Muscle layer of duodenum (tissue), 2 donors: ENCODE results near the gene ANKRD6.

Experiments used
- H3K27ac ChIP-seq: one replicate; pipeline ENCODE4 v1.7.0; 2013; ENCODE audit warnings: mild to moderate bottlenecking, low read length
- H3K27me3 ChIP-seq: one replicate; pipeline ENCODE4 v1.7.0; 2013; ENCODE audit warnings: low read depth, mild to moderate bottlenecking, control low read depth, low read length
- H3K36me3 ChIP-seq, 2 donors: one replicate each; pipeline ENCODE4 v1.7.0; 2013; ENCODE audit warnings: low read length in 2 of 2, control low read depth in 1 of 2, mild to moderate bottlenecking in 1 of 2; ENCODE audit not compliant: insufficient read depth in 2 of 2, control insufficient read depth in 1 of 2
- H3K4me1 ChIP-seq, 2 donors: one replicate each; pipeline ENCODE4 v1.7.0; 2013; ENCODE audit warnings: low read length in 2 of 2, mild to moderate bottlenecking in 2 of 2, control low read depth in 1 of 2, moderate library complexity in 1 of 2; ENCODE audit not compliant: insufficient read depth in 2 of 2, control insufficient read depth in 1 of 2
- H3K4me3 ChIP-seq, 2 donors: one replicate each; pipeline ENCODE4 v1.7.0; 2013; ENCODE audit warnings: low read length in 2 of 2, low read depth in 1 of 2, mild to moderate bottlenecking in 1 of 2
- H3K9me3 ChIP-seq, 2 donors: one replicate each; pipeline ENCODE4 v1.7.0; 2013; ENCODE audit warnings: low read length in 2 of 2, control low read depth in 1 of 2, mild to moderate bottlenecking in 1 of 2; ENCODE audit not compliant: control insufficient read depth in 1 of 2
- donor health status: healthy.

ANKRD6 gene

GRCh38 chr6:89475101-89475500, 42.1 kb downstream of the ANKRD6 start:
- Histone ChIP-seq H3K36me3 (no peaks in the 10 kb centered on the region), H3K4me1 (no peaks in the 10 kb centered on the region), H3K27ac (no peak overlapping the region), H3K27me3 (no peaks in the 10 kb centered on the region), H3K9me3 (no peaks in the 10 kb centered on the region), H3K4me3 (no peak overlapping the region)

GRCh38 chr6:89475634-89476033, 42.7 kb downstream of the ANKRD6 start:
- H3K4me1 ChIP-seq, result no peaks in the 10 kb centered on the region
- no peak overlapping the region for H3K27ac ChIP-seq
- H3K4me3 ChIP-seq, result no peak overlapping the region
- no peaks in the 10 kb centered on the region for H3K9me3 ChIP-seq
- no peaks in the 10 kb centered on the region for H3K27me3 ChIP-seq
- H3K36me3 ChIP-seq, result no peaks in the 10 kb centered on the region

- Histone ChIP-seq H3K27me3 (no peaks in the 10 kb centered on the region), H3K36me3 (no peaks in the 10 kb centered on the region), H3K9me3 (no peaks in the 10 kb centered on the region), H3K27ac (no peak overlapping the region), H3K4me3 (no peak overlapping the region), H3K4me1 (peaks cover 0 to 4% of the 10 kb centered on the region in 2 donors)
Measured at GRCh38 chr6:89479897-89480296, 46.9 kb downstream of the ANKRD6 start.

GRCh38 chr6:89481695-89482094, 48.7 kb downstream of the ANKRD6 start:
- Histone ChIP-seq H3K4me3 (no peak overlapping the region), H3K9me3 (no peaks in the 10 kb centered on the region), H3K27ac (no peak overlapping the region), H3K4me1 (peaks cover 0 to 4% of the 10 kb centered on the region in 2 donors), H3K36me3 (no peaks in the 10 kb centered on the region), H3K27me3 (no peaks in the 10 kb centered on the region)

GRCh38 chr6:89482126-89482525, 49.2 kb downstream of the ANKRD6 start:
- Histone ChIP-seq H3K4me1 (peaks cover 0 to 4% of the 10 kb centered on the region in 2 donors), H3K4me3 (no peak overlapping the region), H3K36me3 (no peaks in the 10 kb centered on the region), H3K9me3 (no peaks in the 10 kb centered on the region), H3K27ac (no peak overlapping the region), H3K27me3 (no peaks in the 10 kb centered on the region)

- H3K4me3 ChIP-seq, result no peak overlapping the region
Measured at GRCh38 chr6:89483111-89483720, 50.3 kb downstream of the ANKRD6 start.

GRCh38 chr6:89485320-89485719, 52.4 kb downstream of the ANKRD6 start:
- Histone ChIP-seq H3K4me3 (no peak overlapping the region), H3K36me3 (no peaks in the 10 kb centered on the region), H3K27me3 (no peaks in the 10 kb centered on the region), H3K4me1 (peaks cover 0 to 4% of the 10 kb centered on the region in 2 donors), H3K27ac (no peak overlapping the region), H3K9me3 (no peaks in the 10 kb centered on the region)

More at GRCh38 chr6:89483111-89483720, 50.3 kb downstream of the ANKRD6 start:
- no peak overlapping the region for H3K27ac ChIP-seq
- H3K27me3 ChIP-seq, result no peaks in the 10 kb centered on the region
- H3K9me3 ChIP-seq, result no peaks in the 10 kb centered on the region
- H3K4me1 ChIP-seq, result peaks cover 0 to 4% of the 10 kb centered on the region in 2 donors
- H3K36me3 ChIP-seq, result no peaks in the 10 kb centered on the region

GRCh38 chr6:89487864-89488263, 54.9 kb downstream of the ANKRD6 start:
- Histone ChIP-seq H3K27me3 (no peaks in the 10 kb centered on the region), H3K36me3 (no peaks in the 10 kb centered on the region), H3K4me3 (no peak overlapping the region), H3K27ac (no peak overlapping the region), H3K4me1 (peaks cover 0 to 5% of the 10 kb centered on the region in 2 donors), H3K9me3 (no peaks in the 10 kb centered on the region)

- no peaks in the 10 kb centered on the region for H3K9me3 ChIP-seq
- no peaks in the 10 kb centered on the region for H3K27me3 ChIP-seq
- peaks cover 0 to 3% of the 10 kb centered on the region in 2 donors for H3K4me1 ChIP-seq
- no peak overlapping the region for H3K27ac ChIP-seq
- no peaks in the 10 kb centered on the region for H3K36me3 ChIP-seq
- no peak overlapping the region for H3K4me3 ChIP-seq
Measured at GRCh38 chr6:89488438-89488837, 55.5 kb downstream of the ANKRD6 start.

GRCh38 chr6:89489078-89489477, 56.1 kb downstream of the ANKRD6 start:
- Histone ChIP-seq H3K9me3 (no peaks in the 10 kb centered on the region), H3K4me1 (peaks cover 0 to 3% of the 10 kb centered on the region in 2 donors), H3K27ac (no peak overlapping the region), H3K36me3 (no peaks in the 10 kb centered on the region), H3K4me3 (no peak overlapping the region), H3K27me3 (no peaks in the 10 kb centered on the region)

GRCh38 chr6:89492025-89492640, 59.2 kb downstream of the ANKRD6 start:
- H3K4me3 ChIP-seq, result no peak overlapping the region
- H3K9me3 ChIP-seq, result no peaks in the 10 kb centered on the region
- H3K27ac ChIP-seq, result no peak overlapping the region
- H3K27me3 ChIP-seq, result no peaks in the 10 kb centered on the region
- peaks cover 0 to 3% of the 10 kb centered on the region in 2 donors for H3K4me1 ChIP-seq
- H3K36me3 ChIP-seq, result no peaks in the 10 kb centered on the region
